HUES64 (cell line): ENCODE results near the gene HMGN3.

Experiments used
- H3K27ac ChIP-seq: 2 replicates; pipeline ENCODE4 v1.7.0; 2013; ENCODE audit warnings: low read depth, low read length, inconsistent platforms
- H3K27me3 ChIP-seq: 2 replicates; pipeline ENCODE4 v1.6.1; 2013; ENCODE audit warnings: mild to moderate bottlenecking, low read length; ENCODE audit not compliant: insufficient read depth
- H3K36me3 ChIP-seq: 2 replicates; pipeline ENCODE4 v1.6.1; 2013; ENCODE audit warnings: mild to moderate bottlenecking, low read length; ENCODE audit not compliant: insufficient read depth
- H3K4me1 ChIP-seq: 2 replicates; pipeline ENCODE4 v1.6.1; 2013; ENCODE audit warnings: mild to moderate bottlenecking, low read length, moderate library complexity; ENCODE audit not compliant: insufficient read depth
- H3K4me3 ChIP-seq: 2 replicates; pipeline ENCODE4 v1.5.1; 2013; ENCODE audit warnings: mild to moderate bottlenecking, low read length, moderate library complexity
- H3K9ac ChIP-seq: 2 replicates; pipeline ENCODE4 v1.6.1; 2013; ENCODE audit warnings: mild to moderate bottlenecking, low read depth, low read length
- H3K9me3 ChIP-seq: 2 replicates; pipeline ENCODE4 v1.6.1; 2013; ENCODE audit warnings: low read depth, low read length; ENCODE audit not compliant: insufficient read depth
- WGBS: fragments of 150-250, 120-280 bp; methylation state at CpG from one replicate; pipeline ENCODE4 v1.1.7; 2013; ENCODE audit warnings: missing lambda C conversion rate; 5-methylcytosine and 5-hydroxymethylcytosine counted together

Gene HMGN3

DNA sequence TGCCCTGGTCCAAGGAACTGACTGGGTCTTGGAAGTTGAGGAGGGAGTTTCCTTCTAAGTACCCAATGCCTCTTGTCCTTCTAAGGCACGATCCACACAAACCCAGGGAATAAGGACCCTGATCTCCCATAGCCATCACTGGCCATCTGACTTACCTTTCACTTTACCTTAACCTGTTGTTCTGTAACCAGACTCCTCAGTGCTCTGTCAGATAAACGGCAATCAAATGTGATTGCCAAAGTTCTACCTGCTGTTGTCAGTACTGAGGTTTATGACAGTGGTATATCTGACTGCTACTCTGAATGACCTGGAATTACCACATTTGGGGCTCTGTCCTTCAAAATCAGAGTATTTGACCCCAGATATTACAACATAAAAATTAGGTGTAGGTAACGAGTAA is 49.8 kb downstream of the HMGN3 start:
- H3K27me3 ChIP-seq = no peaks in the 10 kb centered on the region
- no peak overlapping the region for H3K27ac ChIP-seq
- no peaks in the 10 kb centered on the region for H3K9me3 ChIP-seq
- no peak overlapping the region for H3K9ac ChIP-seq
- no peak overlapping the region for H3K4me3 ChIP-seq
- WGBS = 91% methylated on average over 2 of the region's 3 CpGs
- H3K4me1 ChIP-seq = peaks cover 11% of the 10 kb centered on the region; the same call in 1 of the 2 replicates
- no peaks in the 10 kb centered on the region for H3K36me3 ChIP-seq

DNA sequence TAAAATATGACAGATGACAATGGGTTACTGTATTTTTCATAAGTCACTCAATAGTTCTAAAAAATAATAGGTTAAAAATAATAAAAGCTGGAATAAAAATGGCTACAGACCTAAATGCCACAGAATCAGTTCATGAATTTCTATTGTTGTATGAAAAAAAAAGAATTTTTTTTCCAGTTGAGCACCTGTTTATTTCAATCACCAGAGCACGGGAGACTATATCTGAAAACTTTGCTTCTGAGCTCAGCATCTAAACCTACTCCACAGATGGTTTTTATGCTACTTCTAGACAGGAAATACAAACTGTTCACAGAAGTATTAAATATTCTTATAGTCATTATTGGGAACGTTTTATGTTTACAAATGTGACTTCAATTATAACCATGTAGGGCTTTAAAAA is 50.4 kb downstream of the HMGN3 start:
- 100% methylated on average over 2 of the region's 2 CpGs for whole genome bisulfite sequencing
- no peaks in the 10 kb centered on the region for H3K9me3 ChIP-seq
- H3K9ac ChIP-seq = no peak overlapping the region
- H3K4me1 ChIP-seq = peaks cover 6% of the 10 kb centered on the region; the same call in 1 of the 2 replicates
- H3K4me3 ChIP-seq = no peak overlapping the region
- H3K27ac ChIP-seq = no peak overlapping the region
- H3K27me3 ChIP-seq = no peaks in the 10 kb centered on the region
- H3K36me3 ChIP-seq = no peaks in the 10 kb centered on the region

DNA sequence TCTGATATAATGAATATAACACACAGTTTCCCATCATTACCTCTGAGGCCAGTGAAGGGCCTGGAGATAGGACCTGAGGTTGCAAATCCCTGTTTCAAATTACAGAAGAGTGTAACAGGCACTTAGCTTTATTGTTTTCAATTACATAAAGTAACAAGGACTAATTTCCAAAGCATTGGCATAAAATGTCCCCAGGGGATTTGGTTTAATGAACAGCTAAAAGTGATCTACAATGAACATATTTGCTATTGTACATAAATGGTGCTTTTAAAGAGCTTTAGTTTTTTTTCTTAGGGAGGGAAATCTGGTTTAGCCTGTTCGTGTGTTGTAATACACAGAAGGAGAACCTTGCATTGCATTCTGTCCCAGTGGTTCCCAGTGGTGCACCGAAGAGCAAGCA is 54.4 kb downstream of the HMGN3 start:
- whole genome bisulfite sequencing = 91% methylated on average over 2 of the region's 2 CpGs
- Histone ChIP-seq H3K36me3 (no peaks in the 10 kb centered on the region), H3K9me3 (peaks cover 5% of the 10 kb centered on the region; the same call in 1 of the 2 replicates), H3K4me1 (peaks cover 3% of the 10 kb centered on the region; the same call in 1 of the 2 replicates), H3K27me3 (no peaks in the 10 kb centered on the region), H3K27ac (no peak overlapping the region), H3K9ac (no peak overlapping the region), H3K4me3 (no peak overlapping the region)

DNA sequence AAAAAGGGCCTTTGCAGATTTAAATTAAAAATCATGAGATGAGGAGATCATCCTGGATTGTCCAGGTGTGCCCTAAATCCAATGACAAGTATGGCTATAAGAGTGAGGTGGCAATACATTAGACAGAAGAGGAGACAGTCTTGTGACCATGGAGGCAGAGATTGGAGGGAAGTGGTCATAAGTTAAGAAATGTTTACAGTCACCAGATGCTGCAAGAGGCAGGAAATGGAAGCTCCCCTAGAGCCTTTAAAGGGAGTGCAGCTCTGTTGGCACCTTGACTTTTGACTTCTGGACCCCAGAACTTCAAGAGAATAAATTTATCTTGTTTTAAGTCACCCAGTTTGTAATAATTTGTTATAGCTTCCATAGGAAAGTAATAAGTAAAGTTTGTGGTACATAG is 61.1 kb downstream of the HMGN3 start:
- H3K27me3 ChIP-seq = no peaks in the 10 kb centered on the region
- no peak overlapping the region for H3K9ac ChIP-seq
- H3K36me3 ChIP-seq = no peaks in the 10 kb centered on the region
- peaks cover 5% of the 10 kb centered on the region; the same call in 1 of the 2 replicates for H3K9me3 ChIP-seq
- H3K4me1 ChIP-seq = peaks cover 14% of the 10 kb centered on the region
- no peak overlapping the region for H3K4me3 ChIP-seq
- no peak overlapping the region for H3K27ac ChIP-seq

DNA sequence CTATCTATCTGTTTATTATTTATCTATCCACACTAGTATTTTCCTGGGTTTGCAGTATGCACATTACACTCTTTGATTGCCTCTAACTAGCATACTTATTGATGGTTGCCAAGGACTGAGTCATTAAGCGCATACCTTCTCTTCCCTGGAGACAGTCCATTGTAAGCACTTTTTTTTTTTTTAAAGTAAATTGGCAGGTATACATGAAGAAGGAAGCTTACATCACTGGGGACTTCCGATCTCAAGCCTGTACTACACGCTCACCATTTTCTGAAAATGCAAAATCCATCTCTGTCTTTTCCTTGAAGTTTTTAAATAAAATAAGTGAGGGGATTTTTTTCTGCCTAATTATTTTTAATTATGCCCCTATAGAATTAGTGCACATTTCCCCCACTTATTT is 63.5 kb downstream of the HMGN3 start:
- Histone ChIP-seq H3K27me3 (no peaks in the 10 kb centered on the region), H3K4me1 (peaks cover 14% of the 10 kb centered on the region), H3K36me3 (no peaks in the 10 kb centered on the region), H3K9me3 (0 out of 2 replicates have a peak, but pooled peaks cover 3% of the 10 kb centered on the region), H3K9ac (no peak overlapping the region), H3K27ac (no peak overlapping the region), H3K4me3 (no peak overlapping the region)
- WGBS = 86% methylated on average over 2 of the region's 3 CpGs

DNA sequence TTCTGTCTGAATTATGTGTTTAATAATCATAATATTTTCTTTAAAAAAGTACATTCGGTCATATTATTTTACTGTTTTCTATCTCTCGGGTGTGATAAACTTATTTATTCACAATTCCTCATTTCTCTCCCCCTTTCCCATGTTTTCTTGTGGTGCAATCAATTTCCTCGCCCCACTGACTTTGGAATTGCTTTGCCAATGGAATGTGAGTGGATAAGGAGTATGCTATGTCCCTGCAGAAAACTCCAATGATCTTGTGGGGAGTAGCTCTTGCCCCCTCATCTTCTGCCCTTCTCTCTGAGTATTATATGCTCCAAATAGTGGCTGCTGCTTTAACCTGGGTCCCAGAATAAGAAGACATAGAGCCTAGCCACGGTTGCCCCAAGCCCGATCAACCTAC is 64.1 kb downstream of the HMGN3 start:
- 94% methylated on average over 5 of the region's 5 CpGs for WGBS
- H3K9me3 ChIP-seq = no peaks in the 10 kb centered on the region
- no peak overlapping the region for H3K4me3 ChIP-seq
- peaks cover 14% of the 10 kb centered on the region for H3K4me1 ChIP-seq
- H3K36me3 ChIP-seq = no peaks in the 10 kb centered on the region
- H3K9ac ChIP-seq = no peak overlapping the region
- H3K27ac ChIP-seq = no peak overlapping the region
- no peaks in the 10 kb centered on the region for H3K27me3 ChIP-seq

DNA sequence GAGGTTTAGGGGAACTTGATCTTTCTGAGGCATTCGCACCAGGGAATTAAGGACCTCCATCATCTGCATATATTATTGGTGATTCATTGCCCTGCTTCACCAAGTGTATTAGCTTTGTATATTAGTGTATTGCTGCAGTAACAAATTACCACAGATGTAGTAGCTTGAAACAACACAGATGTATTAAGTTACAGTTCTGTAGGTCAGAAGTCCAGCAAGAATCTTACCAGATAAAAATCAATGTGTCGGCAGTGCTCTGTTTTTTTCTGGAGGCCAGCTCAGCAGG is 65.8 kb downstream of the HMGN3 start:
- 86% methylated on average over 2 of the region's 2 CpGs for WGBS
- Histone ChIP-seq H3K9ac (no peak overlapping the region), H3K27ac (no peak overlapping the region), H3K27me3 (no peaks in the 10 kb centered on the region), H3K36me3 (no peaks in the 10 kb centered on the region), H3K4me1 (peaks cover 14% of the 10 kb centered on the region), H3K9me3 (no peaks in the 10 kb centered on the region), H3K4me3 (no peak overlapping the region)

DNA sequence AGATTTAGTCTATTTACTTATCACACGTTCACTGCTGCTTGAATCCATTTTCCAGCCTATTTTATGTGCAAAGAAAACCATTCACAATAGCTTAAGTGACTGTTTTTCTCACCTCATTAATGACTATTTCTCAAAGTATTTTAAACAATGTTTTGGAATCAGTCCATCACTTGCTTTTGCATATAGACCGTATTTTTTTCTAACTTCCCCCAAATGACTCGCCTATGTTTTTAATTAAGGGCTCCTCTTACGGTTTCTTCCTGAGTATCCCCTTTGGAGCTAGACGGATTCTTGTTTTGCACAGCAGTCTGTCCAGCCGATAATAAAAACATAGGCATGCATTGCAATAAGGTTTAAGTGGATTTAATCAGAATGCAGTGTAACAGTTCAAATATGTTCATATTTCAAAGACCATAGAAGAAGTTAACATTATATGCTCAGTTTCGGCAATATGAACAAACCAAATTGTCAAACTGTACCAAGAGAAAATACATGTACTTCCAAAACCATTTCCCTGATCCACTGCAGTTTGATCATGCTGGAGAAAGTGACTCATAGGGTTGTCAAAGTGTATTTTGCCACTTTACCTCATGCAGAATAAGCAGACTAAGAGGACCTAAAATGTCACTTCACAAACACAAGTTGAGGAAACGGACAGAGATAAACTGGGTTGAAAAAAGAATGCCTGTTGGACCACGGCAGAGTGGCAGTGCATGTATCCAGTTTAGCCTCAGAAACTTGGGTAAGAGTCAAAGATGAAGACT is 66.4 kb downstream of the HMGN3 start:
- Histone ChIP-seq H3K27ac (no peak overlapping the region), H3K9me3 (no peaks in the 10 kb centered on the region)
- 82% methylated on average over 9 of the region's 9 CpGs for WGBS

DNA sequence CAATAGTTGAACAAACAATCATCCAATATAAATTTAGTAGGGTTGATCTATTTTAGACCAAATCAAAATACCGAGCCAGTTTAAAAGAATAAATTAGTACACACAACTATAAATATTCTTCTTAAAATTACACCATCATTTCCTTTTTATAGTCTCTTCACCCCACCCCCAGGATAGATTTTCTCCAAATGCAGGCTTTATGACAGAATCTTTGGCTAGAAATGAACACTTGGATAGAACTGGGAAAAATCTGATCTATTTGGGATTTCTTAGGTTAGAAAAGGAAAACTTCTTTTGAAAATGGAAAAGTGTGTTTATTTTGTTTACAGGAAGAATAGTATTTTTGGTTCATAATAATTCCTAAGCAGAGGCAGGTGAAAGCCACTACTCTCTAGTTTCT is 74.6 kb downstream of the HMGN3 start:
- no peak overlapping the region for H3K9ac ChIP-seq
- no peaks in the 10 kb centered on the region for H3K9me3 ChIP-seq
- WGBS = 100% methylated on average over 1 of the region's 1 CpG

More for the DNA sequence above, 66.4 kb downstream of the HMGN3 start:
- no peaks in the 10 kb centered on the region for H3K27me3 ChIP-seq
- no peak overlapping the region for H3K9ac ChIP-seq
- H3K36me3 ChIP-seq = no peaks in the 10 kb centered on the region
- no peak overlapping the region for H3K4me3 ChIP-seq
- H3K4me1 ChIP-seq = peaks cover 14% of the 10 kb centered on the region

DNA sequence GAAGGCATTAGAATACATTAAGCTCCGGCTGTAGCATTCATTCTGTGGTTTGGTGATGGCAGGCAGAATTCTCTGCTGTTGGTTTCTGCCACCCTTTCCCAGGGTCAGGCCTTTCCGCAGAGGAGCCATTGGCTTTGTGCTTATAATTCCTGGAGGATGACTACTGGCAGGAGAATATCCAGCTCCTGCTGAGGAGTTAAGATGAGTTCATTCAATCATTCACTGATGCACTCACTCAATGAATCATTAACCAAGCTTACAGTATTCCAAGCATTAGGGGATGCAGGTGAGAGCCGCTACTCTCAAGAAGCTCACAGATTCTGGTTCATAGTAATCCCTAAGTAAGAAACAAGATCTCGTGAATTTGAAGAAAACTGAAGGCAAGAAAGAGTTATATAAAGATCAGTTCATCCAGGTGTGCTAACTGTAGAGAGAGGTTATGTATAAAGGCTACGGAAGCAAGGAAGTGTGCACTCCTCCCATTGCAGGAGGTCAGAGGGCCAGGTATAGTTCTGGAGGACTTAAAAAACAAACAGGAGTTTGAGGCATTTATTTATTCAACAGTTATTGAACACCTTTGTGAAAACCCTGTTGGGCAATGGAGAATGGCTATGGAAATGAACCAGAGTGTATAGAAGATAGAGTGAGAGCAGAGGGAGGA is 75.5 kb downstream of the HMGN3 start:
- H3K27ac ChIP-seq = no peak overlapping the region
- H3K4me3 ChIP-seq = no peak overlapping the region
- 85% methylated on average over 5 of the region's 5 CpGs for WGBS

More for the DNA sequence above, 74.6 kb downstream of the HMGN3 start:
- no peaks in the 10 kb centered on the region for H3K27me3 ChIP-seq
- H3K36me3 ChIP-seq = no peaks in the 10 kb centered on the region
- H3K4me1 ChIP-seq = peaks cover 15% of the 10 kb centered on the region; the same call in 1 of the 2 replicates
- no peak overlapping the region for H3K4me3 ChIP-seq
- no peak overlapping the region for H3K27ac ChIP-seq

DNA sequence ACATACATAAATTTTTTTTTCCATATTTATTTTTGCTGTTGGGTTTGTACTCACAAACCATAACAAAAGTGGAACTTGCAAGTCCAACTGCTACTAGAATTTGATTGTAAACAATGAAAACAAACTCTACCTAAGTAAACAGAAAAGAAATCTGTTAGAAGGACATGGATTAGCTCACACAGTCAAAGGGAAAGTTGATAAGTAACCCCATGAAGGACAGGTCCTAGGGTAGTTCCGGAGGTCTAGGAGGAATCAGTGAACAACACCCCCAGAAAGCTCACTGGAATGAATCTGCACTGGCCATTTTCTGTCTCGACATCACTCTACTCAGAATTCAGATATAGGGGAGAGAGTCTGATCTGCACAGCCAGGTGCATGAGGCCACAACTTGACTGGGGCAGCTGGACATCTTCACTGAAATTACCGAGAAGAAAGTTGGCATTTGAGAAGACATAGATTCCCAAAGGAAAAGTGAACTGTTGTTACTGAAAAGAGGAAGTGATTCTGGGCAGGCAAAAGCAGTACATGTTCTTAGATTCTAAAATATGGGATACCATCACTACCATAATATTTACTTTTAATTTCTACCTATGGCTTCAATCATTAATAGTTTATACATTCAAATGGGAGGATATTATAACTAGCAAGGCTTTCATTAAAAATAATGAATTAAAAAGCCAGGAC is 76.4 kb downstream of the HMGN3 start:
- no peaks in the 10 kb centered on the region for H3K27me3 ChIP-seq
- no peak overlapping the region for H3K4me3 ChIP-seq
- WGBS = 94% methylated on average over 3 of the region's 3 CpGs
- no peaks in the 10 kb centered on the region for H3K9me3 ChIP-seq
- peaks cover 28% of the 10 kb centered on the region for H3K4me1 ChIP-seq
- H3K9ac ChIP-seq = no peak overlapping the region
- no peak overlapping the region for H3K27ac ChIP-seq
- no peaks in the 10 kb centered on the region for H3K36me3 ChIP-seq

More for the DNA sequence above, 75.5 kb downstream of the HMGN3 start:
- Histone ChIP-seq H3K9me3 (no peaks in the 10 kb centered on the region), H3K9ac (no peak overlapping the region), H3K36me3 (no peaks in the 10 kb centered on the region), H3K4me1 (peaks cover 20% of the 10 kb centered on the region), H3K27me3 (no peaks in the 10 kb centered on the region)
